ENCODE data around the gene C7orf33.
A peak's percentile ranks its signal among the peaks of the same experiment; 100 is the strongest.
"Not testable (repeated sequence)": the region's sequence is repeated elsewhere in the genome, so short reads cannot be mapped to it uniquely, and the experiment has no call there.

C7orf33 gene, protein sequence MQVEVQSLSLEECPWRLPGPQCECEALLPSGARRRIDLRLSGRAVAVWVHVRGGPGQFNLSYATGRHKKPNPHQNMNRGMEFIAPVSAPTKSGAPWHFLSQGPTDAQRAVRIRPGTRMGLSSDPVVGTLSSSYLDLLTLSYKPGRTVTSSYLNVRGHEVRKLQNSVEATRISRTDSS

DNA sequence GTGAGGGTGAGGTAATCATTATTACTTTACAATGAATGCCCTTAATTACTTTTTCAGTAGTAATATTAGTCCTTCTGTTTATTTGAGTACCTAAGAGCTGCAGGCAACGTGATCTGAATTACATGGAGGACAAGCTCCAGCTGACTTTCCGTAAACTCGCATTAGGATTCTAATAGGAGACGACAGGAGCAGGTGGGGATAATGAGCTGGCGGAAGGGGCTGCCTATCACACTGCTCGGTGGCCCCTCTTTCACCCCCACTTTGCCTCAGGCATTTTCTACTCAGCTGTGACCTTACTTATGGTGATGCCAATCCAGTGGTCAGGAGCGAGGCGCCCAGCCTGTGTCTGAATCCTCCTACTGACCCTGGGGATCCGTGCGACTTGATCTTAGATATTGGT is at the start of gene C7orf33:
Gene C7orf33 (plus strand): TSS at position 296 of the 400 bp plus-strand sequence. CDS start 160 bp downstream, outside the sequence.
- DNase-seq (ENCODE audit: low spot score) = no peak

DNA sequence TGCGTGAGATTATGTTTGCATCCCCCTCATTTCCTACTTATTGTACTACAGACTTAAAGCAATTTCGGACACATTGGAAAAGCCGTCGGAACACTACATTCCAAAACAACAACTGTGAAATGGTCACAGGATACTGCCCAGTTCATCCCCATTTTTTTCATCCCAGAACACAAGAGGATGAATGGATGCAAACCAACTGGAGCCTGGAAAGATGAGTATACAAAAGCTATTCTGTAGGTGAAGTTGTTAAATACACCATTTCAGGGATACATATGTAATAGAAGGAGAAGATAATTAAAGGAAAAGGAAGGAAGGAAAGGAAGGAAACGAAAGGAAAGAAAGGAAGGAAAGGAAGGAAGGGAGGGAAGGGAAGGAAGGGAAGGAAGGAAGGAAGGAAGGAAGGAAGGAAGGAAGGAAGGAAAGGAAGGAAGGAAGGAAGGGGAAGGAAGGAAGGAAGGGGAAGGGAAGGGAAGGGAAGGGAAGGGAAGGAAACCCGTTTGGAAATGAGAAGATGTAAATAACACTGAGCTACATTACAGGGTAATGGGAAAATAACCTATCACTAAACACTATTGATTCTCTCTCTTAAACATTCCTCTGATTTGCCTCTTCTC is 48.6 kb upstream of the C7orf33 start:
- no peak for DNase-seq (ENCODE audit: low spot score)

DNA sequence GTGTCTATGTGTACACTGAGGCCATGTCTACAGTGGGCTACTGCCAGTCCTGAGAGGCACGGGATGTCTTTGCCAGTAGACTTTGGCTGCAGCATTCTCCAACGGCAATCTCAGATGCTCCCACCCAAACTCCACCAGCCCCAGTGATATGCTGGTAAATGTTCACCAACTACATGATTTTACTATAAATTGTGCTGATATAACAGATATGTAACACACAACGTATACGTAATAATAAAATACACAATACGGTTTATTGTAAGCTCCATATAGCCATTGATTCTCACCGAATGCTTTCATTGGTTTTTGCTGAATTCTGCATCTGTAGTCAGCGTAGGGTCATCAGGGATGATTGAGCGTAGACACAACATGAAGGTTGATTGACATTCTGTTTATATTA is 47.3 kb upstream of the C7orf33 start:
- DNase-seq (ENCODE audit: low spot score) = no peak

DNA sequence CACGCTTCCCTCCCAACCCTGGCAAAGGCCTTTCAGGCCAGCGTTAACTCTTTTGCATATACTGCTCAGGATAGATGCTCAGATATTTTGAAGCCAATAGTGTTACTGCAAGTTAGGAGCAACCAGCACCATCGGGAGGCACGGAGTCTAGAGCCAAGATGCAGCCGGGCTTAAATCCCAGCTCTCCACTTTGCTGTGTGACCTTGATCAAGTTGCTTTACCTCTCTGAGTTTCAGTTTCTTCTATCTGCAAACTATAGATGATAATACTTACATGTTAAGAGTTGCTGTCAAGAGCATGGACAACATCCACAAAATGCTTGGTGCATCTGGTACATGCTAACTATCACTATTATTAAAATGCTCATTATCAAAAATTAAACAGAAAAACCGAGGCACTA is 45.4 kb upstream of the C7orf33 start:
- DNase-seq (ENCODE audit: low spot score) = no peak

DNA sequence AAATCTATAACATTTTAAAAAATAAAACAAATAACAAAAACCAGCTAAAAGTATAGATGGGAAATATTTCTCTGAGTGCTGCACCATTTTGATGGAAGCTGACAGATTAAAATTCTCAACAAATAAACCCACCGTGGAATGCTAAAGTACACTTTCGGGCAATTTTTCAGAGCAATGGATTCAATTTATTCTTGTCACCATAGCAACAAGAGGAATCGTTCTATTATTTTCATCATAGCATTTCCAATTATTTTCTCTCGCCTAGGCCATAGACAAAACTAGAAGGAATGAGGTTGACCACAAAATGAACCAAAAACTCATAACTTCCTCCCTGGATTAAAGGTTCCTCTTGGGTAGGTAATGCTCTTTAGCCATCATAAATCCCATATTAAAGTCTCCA is 44.6 kb upstream of the C7orf33 start:
- DNase-seq (ENCODE audit: low spot score) = no peak

DNA sequence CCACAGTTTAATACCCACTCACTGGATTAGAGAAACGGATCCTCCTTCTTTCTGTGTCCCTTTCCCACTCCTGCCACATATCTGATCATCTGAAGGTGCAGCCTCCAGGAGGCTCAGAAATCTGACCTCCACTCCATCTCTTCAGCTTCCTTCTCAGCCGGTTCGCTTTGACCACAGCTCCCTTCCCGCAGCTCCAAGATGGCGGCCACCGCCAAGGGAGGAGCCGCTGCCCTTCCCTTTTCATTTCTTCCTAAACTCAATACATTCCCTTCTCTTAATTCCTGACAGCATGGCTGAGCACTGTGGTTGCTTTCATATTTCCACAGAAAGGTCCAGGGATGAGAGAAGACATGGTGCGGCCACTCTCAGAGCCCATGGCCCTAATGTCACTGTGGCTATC is 43.7 kb upstream of the C7orf33 start:
- DNase-seq (ENCODE audit: low spot score) = no peak

DNA sequence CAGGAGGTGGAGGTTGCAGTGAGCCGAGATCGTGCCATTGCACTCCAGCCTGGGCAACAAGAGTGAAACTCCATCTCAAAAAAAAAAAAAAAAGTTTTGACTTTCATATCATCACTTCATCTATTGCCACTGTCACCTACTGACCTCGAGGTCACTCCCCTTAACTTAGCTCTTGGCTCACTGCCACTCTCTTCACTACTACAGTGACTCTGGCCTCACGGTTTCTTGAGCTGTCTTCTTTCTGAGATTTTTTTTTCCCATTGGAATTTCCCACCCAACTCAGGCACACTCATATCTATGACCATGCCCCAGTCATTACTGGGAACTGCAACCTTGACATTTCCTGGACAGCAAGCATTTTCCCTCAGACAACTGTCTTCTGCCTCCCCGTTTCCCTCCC is 42.6 kb upstream of the C7orf33 start:
- no peak for DNase-seq (ENCODE audit: low spot score)

DNA sequence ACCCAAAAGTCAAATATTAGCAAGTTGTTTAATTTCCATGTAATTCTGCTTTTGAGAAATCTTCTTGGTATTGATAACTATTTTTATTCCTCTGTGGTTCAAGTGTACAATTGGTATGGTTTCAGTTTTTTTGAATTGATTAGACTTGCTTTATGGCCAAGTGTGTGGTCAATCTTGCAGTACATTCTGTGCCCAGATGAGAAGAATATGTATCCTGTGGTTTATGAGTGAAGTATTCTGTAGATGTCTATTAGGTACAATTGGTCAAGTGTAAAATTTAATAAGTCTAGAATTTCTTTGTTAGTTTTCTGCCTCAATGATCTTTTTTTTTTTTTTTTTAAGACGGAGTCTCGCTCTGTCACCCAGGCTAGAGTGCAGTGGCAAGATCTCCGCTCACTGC is 36.6 kb upstream of the C7orf33 start:
- no peak for DNase-seq (ENCODE audit: low spot score)

DNA sequence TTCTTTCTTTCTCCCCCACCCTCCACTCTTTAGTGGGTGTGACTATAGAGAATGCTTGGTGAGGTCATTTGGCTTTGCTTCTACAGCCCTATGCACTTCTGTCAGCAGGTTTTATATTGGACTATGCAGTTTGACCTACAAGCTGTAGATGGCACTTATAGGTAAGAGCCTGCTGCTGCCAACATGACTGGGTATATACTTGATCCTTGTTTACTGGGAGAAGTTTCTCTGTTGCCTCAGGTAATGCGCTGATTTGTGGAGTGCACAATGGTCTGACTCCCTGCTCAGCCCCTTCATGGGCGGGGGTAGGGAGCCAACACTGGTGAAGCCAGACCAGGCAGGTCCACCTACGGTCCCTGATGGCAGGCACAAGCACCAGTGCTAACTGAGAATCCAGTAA is 33.7 kb upstream of the C7orf33 start:
- DNase-seq (ENCODE audit: low spot score) = no peak

DNA sequence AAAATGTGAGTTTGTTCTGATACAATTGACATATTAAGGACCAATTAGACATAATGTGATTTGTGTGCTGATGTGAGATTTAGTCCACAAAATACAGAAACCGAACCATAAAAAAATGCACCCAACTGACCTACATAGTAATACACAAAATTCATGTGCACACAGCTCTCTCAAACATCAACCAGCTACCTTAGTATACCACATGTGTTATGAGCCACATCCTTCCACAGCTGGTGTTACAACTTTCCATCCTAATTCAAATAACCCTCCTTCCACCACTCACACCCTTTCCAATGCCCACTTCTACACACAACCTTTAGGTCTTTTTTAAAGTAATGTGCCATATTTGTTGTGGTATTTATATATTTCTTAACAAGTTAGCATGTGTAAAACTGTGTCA is 31.7 kb upstream of the C7orf33 start:
- no peak for DNase-seq (ENCODE audit: low spot score)

DNA sequence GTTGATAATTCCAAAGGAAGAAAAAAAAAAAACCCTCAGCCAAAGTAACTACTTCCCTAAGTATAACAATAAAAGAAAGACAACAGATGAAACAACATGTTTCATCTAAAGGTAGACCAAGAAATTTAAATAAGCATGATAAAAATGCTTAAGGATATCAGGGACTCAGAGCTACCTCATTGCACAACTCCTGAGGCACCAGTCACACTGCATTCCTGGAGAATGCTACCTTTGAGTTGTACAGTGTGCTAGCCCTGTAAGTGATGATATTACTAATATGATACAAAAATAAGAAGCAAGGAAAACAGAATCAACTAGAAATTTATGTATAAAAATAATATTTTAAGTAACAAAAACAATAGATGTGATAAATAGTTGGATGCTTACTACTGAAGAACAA is 29.5 kb upstream of the C7orf33 start:
- no peak for DNase-seq (ENCODE audit: low spot score)

DNA sequence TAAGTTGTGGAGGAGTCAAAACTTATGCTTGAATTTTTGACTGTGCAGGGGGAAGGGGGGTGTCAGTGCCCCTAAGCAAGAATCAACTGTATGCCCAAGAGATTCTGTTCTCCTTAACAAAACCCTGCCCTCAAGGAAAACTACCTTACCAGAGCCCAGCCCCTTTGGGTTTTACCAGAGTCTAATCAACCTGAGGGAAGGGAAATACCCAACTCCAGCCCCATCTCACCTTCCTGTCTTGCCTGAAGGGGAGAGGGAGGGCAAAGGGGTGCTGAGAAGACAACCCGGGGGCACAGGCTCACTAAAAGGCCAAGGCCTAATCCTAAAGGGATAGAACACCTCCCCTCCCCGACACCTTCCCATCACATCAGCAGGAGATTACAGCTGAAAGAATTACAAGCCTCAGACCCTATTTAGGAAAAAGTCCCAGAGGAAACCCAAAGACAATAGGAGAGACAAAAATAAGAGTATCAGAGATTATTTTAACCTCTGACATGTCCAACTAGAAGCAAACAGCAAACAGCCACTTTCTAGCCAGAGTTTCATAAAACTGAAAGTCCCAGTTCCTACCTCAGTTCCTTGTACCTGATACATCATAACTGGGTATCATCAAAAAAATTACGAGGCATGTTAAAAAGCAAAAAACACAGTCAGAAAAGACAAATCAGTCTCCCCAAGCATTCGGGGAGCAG is 26.8 kb upstream of the C7orf33 start:
- no peak for DNase-seq (ENCODE audit: low spot score)

DNA sequence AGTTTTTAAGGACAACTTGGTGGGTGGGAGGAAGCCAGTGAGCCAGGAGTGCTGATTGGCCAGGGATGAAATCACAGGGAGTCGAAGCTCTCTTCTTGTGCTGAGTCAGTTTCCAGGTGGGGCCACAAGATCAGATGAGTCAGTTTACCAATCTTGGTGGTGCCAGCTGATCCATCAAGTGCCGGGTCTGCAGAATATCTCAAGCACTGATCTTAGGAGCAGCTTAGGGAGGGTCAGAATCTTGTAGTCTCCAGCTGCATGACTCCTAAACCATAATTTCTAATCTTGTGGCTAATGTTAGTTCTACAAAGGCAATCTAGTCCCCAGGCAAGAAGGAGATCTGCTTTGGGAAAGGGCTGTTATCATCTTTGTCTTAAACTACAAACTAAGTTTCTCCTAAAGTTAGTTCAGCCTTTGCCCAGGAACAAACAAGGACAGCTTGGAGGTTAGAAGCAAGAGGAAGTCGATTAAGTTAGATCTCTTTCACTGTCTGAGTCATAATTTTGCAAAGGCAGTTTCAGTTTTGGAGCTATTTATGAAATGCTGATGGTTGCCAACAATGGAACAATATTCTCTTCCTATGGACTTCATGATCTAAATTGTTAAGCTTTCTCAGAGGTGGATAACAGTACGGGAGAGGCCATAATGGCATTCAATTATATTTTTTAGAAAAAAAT is 26.2 kb upstream of the C7orf33 start:
- peak; percentile 5 for DNase-seq (ENCODE audit: low spot score)

DNA sequence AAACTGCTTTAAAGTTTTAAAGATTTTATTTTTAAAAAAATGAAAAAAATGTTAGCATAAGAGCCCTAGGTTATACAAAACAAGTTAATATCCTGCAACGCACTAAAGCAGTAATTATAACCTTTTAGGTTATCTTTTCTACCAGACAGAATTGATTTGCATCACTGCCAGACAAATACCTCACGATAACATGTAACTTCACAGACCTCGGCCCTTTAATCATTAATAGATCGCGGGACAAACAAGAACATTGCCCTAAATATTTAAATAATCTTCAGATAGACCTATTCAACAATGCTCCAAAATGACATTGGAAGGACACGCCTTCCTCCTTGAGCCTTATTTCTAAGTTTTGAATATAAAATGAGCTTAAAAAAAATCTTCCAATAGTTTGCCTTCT is 23.8 kb upstream of the C7orf33 start:
- no peak for DNase-seq (ENCODE audit: low spot score)

DNA sequence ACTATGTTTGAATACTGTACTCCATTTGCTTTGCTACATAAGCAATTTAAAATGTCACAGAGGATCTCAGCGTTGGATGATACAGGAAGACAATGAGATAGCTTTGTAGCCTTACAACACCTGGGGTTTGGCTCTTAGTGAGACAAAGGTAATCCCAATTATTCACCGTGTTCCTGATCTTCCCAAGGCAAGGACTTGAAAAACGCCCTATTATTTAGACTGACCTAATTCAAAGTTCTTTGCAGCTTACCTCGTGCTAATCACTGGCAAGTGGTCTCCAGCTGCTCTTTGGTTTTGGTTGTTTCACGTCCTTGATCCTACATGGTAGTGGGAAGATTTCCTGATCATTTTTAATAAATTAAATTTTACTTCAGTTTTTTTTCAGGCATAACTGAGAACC is 23.0 kb upstream of the C7orf33 start:
- DNase-seq (ENCODE audit: low spot score) = no peak

DNA sequence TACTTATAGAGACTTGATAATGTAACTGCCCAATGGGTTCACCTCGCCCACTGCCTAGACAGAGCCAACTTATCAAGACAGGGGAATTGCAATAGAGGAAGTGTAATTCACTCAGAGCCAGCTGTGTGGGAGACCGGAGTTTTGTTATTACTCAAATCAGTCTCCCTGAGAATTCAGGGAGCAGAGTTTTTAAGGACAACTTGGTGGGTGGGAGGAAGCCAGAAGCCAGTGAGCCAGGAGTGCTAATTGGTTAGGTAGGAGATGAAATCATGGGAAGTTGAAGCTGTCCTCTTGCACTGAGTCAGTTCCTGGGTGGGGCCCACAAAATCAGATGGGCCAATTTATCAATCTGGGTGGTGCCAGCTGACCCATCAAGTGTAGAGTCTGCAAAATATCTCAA is 20.1 kb upstream of the C7orf33 start:
- no peak for DNase-seq (ENCODE audit: low spot score)

DNA sequence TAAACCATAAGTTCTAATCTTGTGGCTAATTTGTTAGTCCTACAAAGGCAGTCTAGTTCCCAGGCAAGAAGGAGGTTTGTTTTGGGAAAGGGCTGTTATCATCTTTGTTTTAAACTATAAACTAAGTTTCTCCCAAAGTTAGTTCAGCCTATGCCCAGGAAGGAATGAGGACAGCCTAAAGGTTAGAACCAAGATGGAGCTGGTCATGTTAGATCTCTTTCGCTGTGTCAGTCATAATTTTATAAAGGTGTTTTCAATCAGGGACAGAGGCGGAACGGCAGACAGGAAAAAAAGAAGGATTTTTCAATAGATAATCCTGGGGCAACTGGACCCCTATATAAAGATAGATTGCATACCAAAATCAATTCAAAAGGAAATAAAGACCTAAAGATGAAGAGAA is 19.6 kb upstream of the C7orf33 start:
- DNase-seq (ENCODE audit: low spot score) = not testable (repeated sequence)

DNA sequence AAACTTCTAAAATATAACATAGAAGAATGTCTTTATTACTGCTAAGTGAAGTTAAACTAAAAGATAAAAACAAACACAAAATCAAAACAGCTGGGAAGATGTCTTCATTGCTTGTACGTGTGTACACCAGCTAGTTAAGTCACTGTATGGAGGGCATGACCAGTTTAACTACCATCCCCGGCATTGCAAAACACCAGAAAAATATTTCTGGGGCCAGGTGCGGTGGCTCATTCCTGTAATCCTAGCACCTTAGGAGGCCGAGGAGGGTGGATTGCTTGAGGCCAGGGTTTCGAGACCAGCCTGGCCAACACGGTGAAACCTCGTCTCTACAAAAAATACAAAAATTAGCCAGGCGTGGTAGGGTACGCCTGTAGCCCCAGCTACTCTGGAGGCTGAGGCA is 19.2 kb upstream of the C7orf33 start:
- DNase-seq (ENCODE audit: low spot score) = no peak

DNA sequence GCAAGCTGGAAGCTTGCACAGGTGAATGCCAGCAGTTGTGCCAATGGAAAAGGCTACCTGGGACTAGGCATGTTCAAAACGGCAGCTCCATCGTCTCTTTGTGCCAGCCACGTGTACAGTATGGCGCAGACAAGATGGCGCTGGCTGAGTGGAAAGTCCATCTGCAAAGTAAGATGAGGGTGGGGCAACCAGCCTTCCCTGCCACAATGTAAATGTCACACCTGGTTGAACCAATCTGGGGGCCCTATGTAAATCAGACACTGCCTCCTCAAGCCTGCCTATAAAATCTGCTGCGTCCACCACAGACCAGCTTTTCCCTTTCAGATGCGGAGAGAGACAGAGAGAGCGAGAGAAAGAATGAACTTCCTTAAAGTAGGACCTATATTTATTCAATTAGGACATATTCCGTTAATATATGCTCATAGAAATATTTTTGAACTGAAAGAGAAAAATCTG is 18.5 kb upstream of the C7orf33 start:
- DNase-seq (ENCODE audit: low spot score) = no peak

DNA sequence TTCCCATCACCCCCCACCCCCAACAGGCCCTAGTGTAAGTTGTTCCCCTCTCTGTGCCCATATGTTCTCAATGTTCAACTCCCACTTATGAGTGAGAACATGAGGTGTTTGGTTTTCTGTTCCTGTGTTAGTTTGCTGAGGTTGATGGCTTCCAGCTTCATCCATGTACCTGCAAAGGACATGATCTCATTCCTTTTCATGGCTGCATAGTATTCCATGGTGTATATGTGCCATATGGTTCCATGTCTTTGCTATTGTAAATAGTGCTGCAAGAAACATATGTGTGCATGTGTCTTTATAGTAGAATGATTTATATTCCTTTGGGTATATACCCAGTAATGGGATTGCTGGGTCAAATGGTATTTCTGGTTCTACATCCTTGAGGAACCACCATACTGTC is 17.0 kb upstream of the C7orf33 start:
- not testable (repeated sequence) for DNase-seq (ENCODE audit: low spot score)

DNA sequence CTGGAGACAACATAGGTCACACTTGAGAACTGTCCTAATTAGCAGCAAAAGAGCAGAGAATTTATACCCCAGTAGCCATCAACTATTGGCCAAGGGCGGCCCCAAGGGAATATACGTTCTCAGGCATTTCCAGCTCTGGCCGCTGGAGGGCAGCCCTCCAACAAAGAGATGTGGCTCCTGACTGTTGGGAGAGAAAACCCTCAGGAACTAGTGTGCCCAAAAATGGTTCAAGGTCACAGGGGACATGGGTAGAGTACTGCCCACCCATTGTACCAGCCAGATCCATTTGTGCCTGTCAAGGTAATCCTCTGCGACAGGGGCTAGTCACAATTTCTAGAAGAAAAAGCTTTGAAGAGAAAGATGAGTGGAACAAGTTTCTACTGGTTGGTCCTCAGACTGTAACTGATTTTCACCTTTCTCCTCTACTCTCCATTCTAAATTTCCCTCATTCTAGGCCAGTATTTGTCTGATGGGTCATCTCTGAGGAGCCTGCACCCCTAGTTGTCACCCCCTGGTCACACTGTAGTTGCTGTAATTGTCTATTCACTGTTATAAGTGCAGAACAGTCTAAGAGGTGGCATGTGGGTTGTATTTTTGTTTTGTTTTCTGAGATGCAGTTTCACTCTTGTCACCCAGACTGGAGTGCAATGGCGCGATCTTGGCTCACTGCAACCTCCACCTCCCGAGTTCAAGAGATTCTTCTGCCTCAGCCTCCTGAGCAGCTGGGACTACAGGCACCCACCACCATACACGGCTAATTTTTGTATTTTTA is 14.7 kb upstream of the C7orf33 start:
- DNase-seq (ENCODE audit: low spot score) = peak; percentile 23

DNA sequence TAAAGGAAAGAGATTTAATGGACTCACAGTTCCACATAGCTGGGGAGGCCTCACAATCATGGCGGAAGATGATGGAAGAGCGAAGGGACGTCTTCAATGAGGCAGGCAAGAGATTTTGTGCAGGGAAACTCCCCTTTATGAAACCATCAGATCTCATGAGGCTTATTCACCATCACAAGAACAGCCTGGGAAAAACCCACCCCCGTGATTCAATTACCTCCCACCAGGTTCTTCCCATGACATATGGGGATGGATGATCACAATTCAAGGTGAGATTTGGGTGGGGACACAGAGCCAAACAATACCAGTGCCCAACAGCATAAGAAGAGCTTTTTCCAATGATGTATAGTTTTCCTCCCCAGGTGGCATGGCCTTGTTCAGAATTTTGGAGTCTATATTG is 11.2 kb upstream of the C7orf33 start:
- no peak for DNase-seq (ENCODE audit: low spot score)
